PFSK-1 (cell line): ENCODE results near the gene SCO2.

Experiments used
- POLR2AphosphoS5 ChIP-seq: IDR thresholded peaks from 2 replicates; pipeline ENCODE4 v1.6.1; 2012; ENCODE audit warnings: low read depth, mild to moderate bottlenecking, control low read depth, low read length, moderate library complexity
- TAF1 ChIP-seq: IDR thresholded peaks from 2 replicates; pipeline ENCODE4 v1.6.1; 2012; ENCODE audit warnings: low read length, control low read depth, borderline replicate concordance; ENCODE audit not compliant: insufficient read depth
- TF ChIP-seq, protein P1 (sequence below), 2 experiments: IDR thresholded peaks; 2 replicates each; pipeline versions ENCODE4 v1.6.1 to v1.8.0; 2011 to 2012; ENCODE audit warnings: low read depth in 2 of 2, low read length in 2 of 2, control low read depth in 1 of 2, inconsistent platforms in 1 of 2, mild to moderate bottlenecking in 1 of 2, moderate library complexity in 1 of 2; ENCODE audit not compliant: insufficient read depth in 1 of 2

DNA sequence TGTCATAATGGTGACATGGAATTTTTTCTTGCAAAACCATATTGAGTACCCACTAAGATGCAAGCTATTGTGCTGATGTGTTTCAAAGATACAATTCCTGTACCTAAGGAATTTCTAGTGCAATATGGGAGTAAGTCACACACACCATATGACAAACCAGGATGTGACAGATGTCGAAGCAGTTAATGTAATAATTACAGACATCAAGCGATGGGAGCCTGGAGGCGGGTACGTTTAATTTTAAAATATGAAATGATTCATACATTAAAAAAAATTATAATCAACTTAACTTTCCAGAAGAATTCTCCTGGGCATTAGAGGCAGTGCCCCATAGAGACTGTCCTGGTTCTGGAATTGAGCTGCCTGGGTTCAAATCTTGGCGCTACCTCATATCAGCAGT lies 31.3 kb upstream of the SCO2 start:
- no peak for TF ChIP-seq POLR2AphosphoS5
- no peak for TF ChIP-seq TAF1
- TF ChIP-seq, protein P1, sequence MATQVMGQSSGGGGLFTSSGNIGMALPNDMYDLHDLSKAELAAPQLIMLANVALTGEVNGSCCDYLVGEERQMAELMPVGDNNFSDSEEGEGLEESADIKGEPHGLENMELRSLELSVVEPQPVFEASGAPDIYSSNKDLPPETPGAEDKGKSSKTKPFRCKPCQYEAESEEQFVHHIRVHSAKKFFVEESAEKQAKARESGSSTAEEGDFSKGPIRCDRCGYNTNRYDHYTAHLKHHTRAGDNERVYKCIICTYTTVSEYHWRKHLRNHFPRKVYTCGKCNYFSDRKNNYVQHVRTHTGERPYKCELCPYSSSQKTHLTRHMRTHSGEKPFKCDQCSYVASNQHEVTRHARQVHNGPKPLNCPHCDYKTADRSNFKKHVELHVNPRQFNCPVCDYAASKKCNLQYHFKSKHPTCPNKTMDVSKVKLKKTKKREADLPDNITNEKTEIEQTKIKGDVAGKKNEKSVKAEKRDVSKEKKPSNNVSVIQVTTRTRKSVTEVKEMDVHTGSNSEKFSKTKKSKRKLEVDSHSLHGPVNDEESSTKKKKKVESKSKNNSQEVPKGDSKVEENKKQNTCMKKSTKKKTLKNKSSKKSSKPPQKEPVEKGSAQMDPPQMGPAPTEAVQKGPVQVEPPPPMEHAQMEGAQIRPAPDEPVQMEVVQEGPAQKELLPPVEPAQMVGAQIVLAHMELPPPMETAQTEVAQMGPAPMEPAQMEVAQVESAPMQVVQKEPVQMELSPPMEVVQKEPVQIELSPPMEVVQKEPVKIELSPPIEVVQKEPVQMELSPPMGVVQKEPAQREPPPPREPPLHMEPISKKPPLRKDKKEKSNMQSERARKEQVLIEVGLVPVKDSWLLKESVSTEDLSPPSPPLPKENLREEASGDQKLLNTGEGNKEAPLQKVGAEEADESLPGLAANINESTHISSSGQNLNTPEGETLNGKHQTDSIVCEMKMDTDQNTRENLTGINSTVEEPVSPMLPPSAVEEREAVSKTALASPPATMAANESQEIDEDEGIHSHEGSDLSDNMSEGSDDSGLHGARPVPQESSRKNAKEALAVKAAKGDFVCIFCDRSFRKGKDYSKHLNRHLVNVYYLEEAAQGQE (IDR thresholded peaks at IDR 0.05; ENCODE audit: insufficient read depth in 1 of 2, low read depth in 2 of 2, low read length in 2 of 2) = no peak
